Spleen (tissue), 11 donors: ENCODE data around the gene TSHZ3. TPM values are rescaled to one million over a fixed set of nuclear protein-coding genes. Genes with fewer than 3 reads are reported as not detected.

Experiments used
- DNase-seq: peaks from one replicate; pipeline ENCODE4 v3.0.0-alpha.2; 2020
- H3K27ac ChIP-seq, 8 donors: fragments of 200-600 bp; sonication (generic) in 7 of 8; 1 replicate in 4 of 8; 2 replicates in 4 of 8; pipeline versions ENCODE4 v1.5.0 to v1.8.0; 2016 to 2021; ENCODE audit warnings: inconsistent platforms in 4 of 8, mild to moderate bottlenecking in 4 of 8, moderate library complexity in 1 of 8
- H3K27me3 ChIP-seq, 7 donors: fragments of 200-600 bp; sonication (generic) in 6 of 7; replicated peaks in 1 of 7; 1 replicate in 4 of 7; 2 replicates in 3 of 7; pipeline versions ENCODE4 v1.5.0 to v1.8.0; 2016 to 2021; ENCODE audit warnings: inconsistent platforms in 3 of 7, mild to moderate bottlenecking in 1 of 7
- H3K36me3 ChIP-seq, 6 donors: fragments of 200-600 bp; sonication (generic) in 5 of 6; 1 replicate in 4 of 6; 2 replicates in 2 of 6; pipeline versions ENCODE4 v1.5.0 to v1.8.0; 2016 to 2021; ENCODE audit warnings: inconsistent platforms in 2 of 6
- H3K4me1 ChIP-seq, 6 donors: fragments of 200-600 bp; sonication (generic) in 5 of 6; 1 replicate in 3 of 6; 2 replicates in 3 of 6; pipeline versions ENCODE4 v1.5.0 to v1.8.0; 2016 to 2021; ENCODE audit warnings: inconsistent platforms in 3 of 6
- H3K4me3 ChIP-seq, 8 donors: fragments of 200-600 bp; sonication (generic) in 7 of 8; 1 replicate in 4 of 8; 2 replicates in 4 of 8; pipeline versions ENCODE4 v1.5.0 to v1.8.0; 2016 to 2021; ENCODE audit warnings: inconsistent platforms in 4 of 8, mild to moderate bottlenecking in 4 of 8, moderate library complexity in 2 of 8
- H3K9me3 ChIP-seq, 8 donors: fragments of 200-600 bp; sonication (generic) in 7 of 8; 1 replicate in 4 of 8; 2 replicates in 4 of 8; pipeline versions ENCODE4 v1.5.0 to v1.8.0; 2016 to 2021; ENCODE audit warnings: inconsistent platforms in 4 of 8
- CTCF ChIP-seq, 11 experiments: fragments of 200-600 bp in 7 of 11; fragments of 450-650 bp in 4 of 11; sonication (generic) in 4 of 11; IDR thresholded peaks in 8 of 11; conservative IDR thresholded peaks in 3 of 11; 1 replicate in 7 of 11; 2 replicates in 4 of 11; pipeline versions ENCODE4 v1.4.0 to v1.8.0; 2016 to 2021; ENCODE audit warnings: antibody characterized with exemption in 11 of 11, inconsistent platforms in 4 of 11, mild to moderate bottlenecking in 1 of 11
- POLR2A ChIP-seq, 3 donors: fragments of 450-650 bp; IDR thresholded peaks; one replicate each; pipeline ENCODE4 v1.5.1; 2017; ENCODE audit warnings: antibody characterized with exemption in 3 of 3, mild to moderate bottlenecking in 1 of 3
- POLR2AphosphoS5 ChIP-seq, 3 donors: sonication (generic); formaldehyde crosslinking; IDR thresholded peaks; one replicate each; pipeline ENCODE4 v1.5.1; 2017; ENCODE audit warnings: antibody characterized with exemption in 3 of 3
- WGBS, 5 donors: extraction: QIAGEN DNeasy Blood & Tissue Kit in 3 of 5; methylation state at CpG; one replicate each; pipeline versions ENCODE4 v1.1.5 to v1.1.7; 2013 to 2018; 5-methylcytosine and 5-hydroxymethylcytosine counted together
- intact Hi-C: fragments of 100-400 bp; cut with DNase I; formaldehyde crosslinking; loops from one replicate; pipeline ENCODE4 v1.15.0; 2023; ENCODE audit warnings: low total_unique reads
- polyA plus RNA-seq, 3 donors: library from polyadenylated mRNA; stranded (reverse); fragments of 200-250 nt; gene quantifications; one replicate each; pipeline ENCODE4 v1.2.1, GENCODE V29; 2013
- total RNA-seq, 7 donors: library from RNA; depleted of rRNA in 3 of 7; stranded (reverse); fragments of >200 nt in 3 of 7; fragmentation: NEBNext Ultra II Directional in 4 of 7; extraction: Animal tissue kit (Norgen Biotek cat#: 25700) in 4 of 7; gene quantifications; one replicate each; pipeline versions ENCODE4 v1.1.0 to v1.2.1, GENCODE V29; 2016 to 2021
- donor health status: healthy with polysubstance abuse.
- donor health status: DM: no; HTN: no; CAD: no; lungs with moderate emphysema.
- donor health status: DM: no; HTN: no; CAD: no.
- donor health status: Bipolar disorder and iron deficiency.
- donor health status: healthy.
- donor health status: DM: no; HTN: no; CAD: no.
- donor health status: DM: yes; HTN: yes; CAD: no.

Gene TSHZ3
- total and polyA plus RNA-seq, 10 donors = 1.2 to 24.6 (median 13.4) TPM

- WGBS, 5 donors = 31 to 53% (median 34%) methylated on average over 43 of the region's 43 CpGs
- Histone ChIP-seq H3K4me1 (peaks cover 11 to 71% (median 35%) of the 10 kb centered on the region in 6 donors), H3K27ac (no peak overlapping the region), H3K27me3 (peaks cover 0 to 100% (median 66%) of the 10 kb centered on the region in 7 donors), H3K4me3 (no peak overlapping the region), H3K36me3 (no peaks in the 10 kb centered on the region), H3K9me3 (no peaks in the 10 kb centered on the region)
- no peak for TF ChIP-seq POLR2AphosphoS5 (IDR thresholded peaks at IDR 0.05)
- TF ChIP-seq CTCF (IDR thresholded peaks at IDR 0.05 in 8 of 11, conservative IDR thresholded peaks at IDR 0.05 in 3 of 11) = no peak
- no peak for TF ChIP-seq POLR2A (IDR thresholded peaks at IDR 0.05)
- DNase-seq = no peak
- intact Hi-C loops = loop anchor here (10.0 kb wide), 1 partner anchor 548 kb away; no protein-coding TSS in a partner anchor
These were observed 3.8 kb upstream of the TSHZ3 start for GRCh38 chr19:31352782-31353651.

DNA sequence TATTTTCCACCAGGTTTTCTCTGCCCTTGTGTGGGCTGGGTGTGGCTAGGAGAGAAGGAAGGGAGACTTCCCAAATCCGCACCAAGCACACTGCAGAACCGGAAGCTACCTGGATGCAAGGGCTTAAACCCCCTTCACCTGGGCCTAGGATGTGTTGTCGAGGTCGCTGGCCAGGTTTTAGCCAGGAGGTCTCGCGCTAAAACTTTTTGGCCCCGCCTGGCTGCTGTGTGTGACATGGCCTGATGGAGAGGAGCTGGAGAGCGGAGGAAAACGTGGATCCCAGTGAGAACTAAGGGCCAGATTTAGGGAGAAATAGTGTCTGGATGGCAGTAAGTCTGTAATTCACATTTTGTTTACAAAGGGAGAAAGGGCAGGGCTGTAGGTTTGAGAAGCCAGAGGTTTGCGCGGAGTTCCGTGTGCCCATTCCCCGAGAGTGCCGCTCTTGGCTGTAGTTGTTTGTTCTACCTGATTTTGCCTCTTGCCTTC is 3.1 kb upstream of the TSHZ3 start:
- TF ChIP-seq CTCF (IDR thresholded peaks at IDR 0.05 in 8 of 11, conservative IDR thresholded peaks at IDR 0.05 in 3 of 11) (no peak), POLR2A (IDR thresholded peaks at IDR 0.05) (no peak), POLR2AphosphoS5 (IDR thresholded peaks at IDR 0.05) (no peak)
- DNase-seq = no peak
- Histone ChIP-seq H3K9me3 (no peaks in the 10 kb centered on the region), H3K27me3 (peaks cover 0 to 100% (median 65%) of the 10 kb centered on the region in 7 donors), H3K36me3 (no peaks in the 10 kb centered on the region), H3K4me1 (peaks cover 14 to 78% (median 42%) of the 10 kb centered on the region in 6 donors), H3K4me3 (peak overlapping the region in 1 of 8 donors; percentile 91), H3K27ac (no peak overlapping the region)
- intact Hi-C loops = loop anchor here (10.0 kb wide), 1 partner anchor 548 kb away; no protein-coding TSS in a partner anchor
- WGBS, 5 donors = 31 to 57% (median 48%) methylated on average over 14 of the region's 14 CpGs

DNA sequence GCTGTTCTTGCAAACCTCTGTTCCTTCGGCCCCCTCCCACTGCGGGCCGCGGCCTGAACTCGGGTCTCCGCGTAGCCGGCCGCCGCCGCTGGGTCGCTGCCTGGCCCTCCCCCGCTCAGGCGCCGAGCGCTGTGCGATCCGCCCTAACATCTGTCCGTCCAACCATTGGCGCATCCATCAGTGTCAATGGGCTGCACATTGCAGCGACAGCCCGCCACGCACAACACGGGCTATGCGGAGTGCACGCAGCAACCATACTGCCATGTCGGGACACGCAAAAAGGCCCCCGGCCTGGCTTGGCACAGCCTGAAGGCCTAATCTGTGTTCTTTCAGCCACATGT is 2.6 kb upstream of the TSHZ3 start:
- TF ChIP-seq CTCF (IDR thresholded peaks at IDR 0.05 in 8 of 11, conservative IDR thresholded peaks at IDR 0.05 in 3 of 11) (no peak), POLR2AphosphoS5 (IDR thresholded peaks at IDR 0.05) (peak in 1 of 3 donors; percentile 44)
- H3K27me3 ChIP-seq = peaks cover 0 to 100% (median 60%) of the 10 kb centered on the region in 7 donors
- no peaks in the 10 kb centered on the region for H3K36me3 ChIP-seq
- WGBS, 5 donors = 12 to 21% (median 13%) methylated on average over 28 to 29 of the region's 29 CpGs
- intact Hi-C loops = loop anchor here (10.0 kb wide), 1 partner anchor 547 kb away; no protein-coding TSS in a partner anchor
- DNase-seq = no peak
- H3K4me3 ChIP-seq = peak overlapping the region; percentile 75 to 91 (median 85)
- H3K27ac ChIP-seq = peak overlapping the region in 5 of 8 donors; percentile 87 to 93 (median 91)
- peaks cover 14 to 78% (median 42%) of the 10 kb centered on the region in 6 donors for H3K4me1 ChIP-seq
- no peaks in the 10 kb centered on the region for H3K9me3 ChIP-seq
